Karpas-422 (cell line): Measurements from ENCODE around the gene CHST13. TPM values are rescaled to one million over a fixed set of nuclear protein-coding genes. Genes with fewer than 3 reads are reported as not detected.

Source experiments
- DNase-seq: peaks from one replicate; pipeline ENCODE4 v3.0.0-alpha.2; 2015
- H2AFZ ChIP-seq: fragments of 200-600 bp; sonication (generic); 2 replicates; pipeline ENCODE4 v1.6.1; 2014; ENCODE audit warnings: antibody characterized with exemption, low read length, mixed read lengths
- H3K27ac ChIP-seq: fragments of 200-600 bp; sonication (generic); 2 replicates; pipeline ENCODE4 v1.5.1; 2014; ENCODE audit warnings: mild to moderate bottlenecking, low read length, moderate library complexity
- H3K27me3 ChIP-seq: fragments of 200-600 bp; sonication (generic); 2 replicates; pipeline ENCODE4 v1.6.1; 2014; ENCODE audit warnings: low read length, mixed read lengths
- H3K36me3 ChIP-seq: fragments of 200-600 bp; sonication (generic); 2 replicates; pipeline ENCODE4 v1.6.1; 2014; ENCODE audit warnings: low read length, mixed read lengths; ENCODE audit not compliant: insufficient read depth
- H3K4me1 ChIP-seq: fragments of 200-600 bp; sonication (generic); 2 replicates; pipeline ENCODE4 v1.6.1; 2014; ENCODE audit warnings: mild to moderate bottlenecking, low read length, mixed read lengths
- H3K4me2 ChIP-seq: fragments of 200-600 bp; sonication (generic); 2 replicates; pipeline ENCODE4 v1.6.1; 2014; ENCODE audit warnings: low read length, low read depth, mild to moderate bottlenecking; ENCODE audit not compliant: poor library complexity, severe bottlenecking
- H3K4me3 ChIP-seq: fragments of 200-600 bp; sonication (generic); 2 replicates; pipeline ENCODE4 v1.5.1; 2014; ENCODE audit warnings: mild to moderate bottlenecking, antibody characterized with exemption, low read length, mixed read lengths
- H3K79me2 ChIP-seq: fragments of 200-600 bp; sonication (generic); 2 replicates; pipeline ENCODE4 v1.6.1; 2014; ENCODE audit warnings: mild to moderate bottlenecking, low read length, mixed read lengths
- H3K9ac ChIP-seq: fragments of 200-600 bp; sonication (generic); 2 replicates; pipeline ENCODE4 v1.6.0; 2014; ENCODE audit warnings: low read length
- H3K9me2 ChIP-seq: fragments of 200-600 bp; sonication (generic), shearing (Covaris generic); replicated peaks from 2 replicates; pipeline ENCODE4 v1.6.0; 2014; ENCODE audit warnings: mild to moderate bottlenecking, low read length, moderate library complexity; ENCODE audit not compliant: insufficient read depth
- H3K9me3 ChIP-seq: fragments of 300-700, 200-600 bp; sonication (generic); 2 replicates; pipeline ENCODE4 v1.6.1; 2014; ENCODE audit warnings: low read length, mixed read lengths
- H4K20me1 ChIP-seq: fragments of 200-600 bp; sonication (generic); 2 replicates; pipeline ENCODE4 v1.6.1; 2014; ENCODE audit warnings: mild to moderate bottlenecking, antibody characterized with exemption, low read length, low read depth; ENCODE audit not compliant: insufficient read depth
- total RNA-seq: library from RNA; depleted of rRNA; stranded (reverse); fragments of >200 nt; shearing (Covaris generic); gene quantifications from 2 replicates; pipeline ENCODE4 v1.2.3, GENCODE V29; 2014; ENCODE audit warnings: low replicate concordance

CHST13 gene
- total RNA-seq, 1 experiment from 2014 or later, result not detected

- Histone ChIP-seq H3K9me3 (no peaks in the 10 kb centered on the region), H3K9me2 (no peaks in the 10 kb centered on the region), H3K36me3 (no peaks in the 10 kb centered on the region), H3K4me3 (no peak overlapping the region), H3K4me2 (no peak overlapping the region), H3K4me1 (no peaks in the 10 kb centered on the region), H4K20me1 (no peaks in the 10 kb centered on the region), H3K27ac (no peak overlapping the region), H3K9ac (no peak overlapping the region), H2AFZ (no peak overlapping the region), H3K79me2 (no peaks in the 10 kb centered on the region), H3K27me3 (no peaks in the 10 kb centered on the region)
- DNase-seq, result no peak
These were observed 24.6 kb upstream of the CHST13 start for GRCh38 chr3:126499401-126499800.

- no peaks in the 10 kb centered on the region for H3K27me3 ChIP-seq
- no peaks in the 10 kb centered on the region for H3K4me1 ChIP-seq
- no peak overlapping the region for H3K4me3 ChIP-seq
- H3K27ac ChIP-seq, result no peak overlapping the region
- no peak overlapping the region for H2AFZ ChIP-seq
- H3K9ac ChIP-seq, result no peak overlapping the region
- no peaks in the 10 kb centered on the region for H3K9me3 ChIP-seq
- no peak overlapping the region for H3K4me2 ChIP-seq
- no peaks in the 10 kb centered on the region for H4K20me1 ChIP-seq
- H3K79me2 ChIP-seq, result no peaks in the 10 kb centered on the region
- no peaks in the 10 kb centered on the region for H3K9me2 ChIP-seq
- no peak for DNase-seq
- no peaks in the 10 kb centered on the region for H3K36me3 ChIP-seq
These were observed 23.9 kb upstream of the CHST13 start for GRCh38 chr3:126500016-126500415.

- no peak overlapping the region for H3K27ac ChIP-seq
- no peaks in the 10 kb centered on the region for H4K20me1 ChIP-seq
- H3K79me2 ChIP-seq, result no peaks in the 10 kb centered on the region
- DNase-seq, result no peak
- H3K36me3 ChIP-seq, result no peaks in the 10 kb centered on the region
- H3K4me1 ChIP-seq, result no peaks in the 10 kb centered on the region
- no peak overlapping the region for H3K4me2 ChIP-seq
- no peak overlapping the region for H2AFZ ChIP-seq
- H3K9ac ChIP-seq, result no peak overlapping the region
- H3K27me3 ChIP-seq, result no peaks in the 10 kb centered on the region
- no peaks in the 10 kb centered on the region for H3K9me3 ChIP-seq
- no peak overlapping the region for H3K4me3 ChIP-seq
- no peaks in the 10 kb centered on the region for H3K9me2 ChIP-seq
These were observed 22.9 kb upstream of the CHST13 start for GRCh38 chr3:126501054-126501453.

GRCh38 chr3:126501736-126502135 is 22.2 kb upstream of the CHST13 start:
- no peaks in the 10 kb centered on the region for H3K9me3 ChIP-seq
- no peak for DNase-seq
- H2AFZ ChIP-seq, result no peak overlapping the region
- H3K27ac ChIP-seq, result no peak overlapping the region
- H3K4me1 ChIP-seq, result no peaks in the 10 kb centered on the region
- no peak overlapping the region for H3K4me3 ChIP-seq
- H3K4me2 ChIP-seq, result no peak overlapping the region
- no peaks in the 10 kb centered on the region for H3K27me3 ChIP-seq
- no peaks in the 10 kb centered on the region for H3K9me2 ChIP-seq
- no peak overlapping the region for H3K9ac ChIP-seq
- no peaks in the 10 kb centered on the region for H4K20me1 ChIP-seq
- no peaks in the 10 kb centered on the region for H3K79me2 ChIP-seq
- no peaks in the 10 kb centered on the region for H3K36me3 ChIP-seq

GRCh38 chr3:126502656-126503055 is 21.3 kb upstream of the CHST13 start:
- no peak overlapping the region for H3K4me2 ChIP-seq

GRCh38 chr3:126503701-126504100 is 20.3 kb upstream of the CHST13 start:
- H3K9ac ChIP-seq, result no peak overlapping the region
- no peak overlapping the region for H3K4me3 ChIP-seq
- H3K4me1 ChIP-seq, result no peaks in the 10 kb centered on the region
- H3K27ac ChIP-seq, result no peak overlapping the region
- no peaks in the 10 kb centered on the region for H3K27me3 ChIP-seq
- no peaks in the 10 kb centered on the region for H3K9me3 ChIP-seq
- H3K4me2 ChIP-seq, result no peak overlapping the region
- no peaks in the 10 kb centered on the region for H3K36me3 ChIP-seq
- H3K79me2 ChIP-seq, result no peaks in the 10 kb centered on the region
- no peaks in the 10 kb centered on the region for H3K9me2 ChIP-seq
- no peak for DNase-seq
- no peaks in the 10 kb centered on the region for H4K20me1 ChIP-seq
- no peak overlapping the region for H2AFZ ChIP-seq

More at GRCh38 chr3:126502656-126503055, 21.3 kb upstream of the CHST13 start:
- Histone ChIP-seq H3K79me2 (no peaks in the 10 kb centered on the region), H3K4me1 (no peaks in the 10 kb centered on the region), H3K9me2 (no peaks in the 10 kb centered on the region), H3K27me3 (no peaks in the 10 kb centered on the region), H3K9me3 (no peaks in the 10 kb centered on the region), H3K36me3 (no peaks in the 10 kb centered on the region), H3K9ac (no peak overlapping the region), H2AFZ (no peak overlapping the region), H3K4me3 (no peak overlapping the region), H4K20me1 (no peaks in the 10 kb centered on the region), H3K27ac (no peak overlapping the region)
- DNase-seq, result no peak

GRCh38 chr3:126507886-126508285 is 16.1 kb upstream of the CHST13 start:
- Histone ChIP-seq H3K36me3 (no peaks in the 10 kb centered on the region), H3K4me2 (no peak overlapping the region), H3K9ac (no peak overlapping the region), H3K9me2 (no peaks in the 10 kb centered on the region), H3K4me3 (no peak overlapping the region), H3K9me3 (no peaks in the 10 kb centered on the region), H3K79me2 (no peaks in the 10 kb centered on the region), H3K27ac (no peak overlapping the region), H3K27me3 (no peaks in the 10 kb centered on the region), H2AFZ (no peak overlapping the region), H3K4me1 (no peaks in the 10 kb centered on the region), H4K20me1 (no peaks in the 10 kb centered on the region)
- no peak for DNase-seq

GRCh38 chr3:126508564-126508964 is 15.4 kb upstream of the CHST13 start:
- no peaks in the 10 kb centered on the region for H3K9me3 ChIP-seq
- no peak overlapping the region for H3K9ac ChIP-seq
- no peak overlapping the region for H3K27ac ChIP-seq
- H3K9me2 ChIP-seq, result no peaks in the 10 kb centered on the region
- DNase-seq, result no peak
- no peak overlapping the region for H3K4me3 ChIP-seq
- no peaks in the 10 kb centered on the region for H3K27me3 ChIP-seq
- H3K4me1 ChIP-seq, result no peaks in the 10 kb centered on the region
- H3K79me2 ChIP-seq, result no peaks in the 10 kb centered on the region
- H3K4me2 ChIP-seq, result no peak overlapping the region
- H3K36me3 ChIP-seq, result no peaks in the 10 kb centered on the region
- no peak overlapping the region for H2AFZ ChIP-seq
- H4K20me1 ChIP-seq, result no peaks in the 10 kb centered on the region
